GM19043 (cell line): ENCODE data around the gene ZNF766.
A peak's percentile ranks its signal among the peaks of the same experiment; 100 is the strongest.
"Not testable (repeated sequence)": the region's sequence is repeated elsewhere in the genome, so short reads cannot be mapped to it uniquely, and the experiment has no call there.

Source experiments
- ATAC-seq: cut with Tn5 transposase; IDR thresholded peaks from one replicate; pipeline ENCODE4 v1.9.1; 2021; ENCODE audit warnings: low read depth; ENCODE audit not compliant: unreplicated experiment

ZNF766 gene

GRCh38 chr19:52274191-52274590 lies 4.8 kb downstream of the ZNF766 start:
- no peak for ATAC-seq

GRCh38 chr19:52275988-52276387 lies 6.6 kb downstream of the ZNF766 start:
- ATAC-seq: no peak

DNA sequence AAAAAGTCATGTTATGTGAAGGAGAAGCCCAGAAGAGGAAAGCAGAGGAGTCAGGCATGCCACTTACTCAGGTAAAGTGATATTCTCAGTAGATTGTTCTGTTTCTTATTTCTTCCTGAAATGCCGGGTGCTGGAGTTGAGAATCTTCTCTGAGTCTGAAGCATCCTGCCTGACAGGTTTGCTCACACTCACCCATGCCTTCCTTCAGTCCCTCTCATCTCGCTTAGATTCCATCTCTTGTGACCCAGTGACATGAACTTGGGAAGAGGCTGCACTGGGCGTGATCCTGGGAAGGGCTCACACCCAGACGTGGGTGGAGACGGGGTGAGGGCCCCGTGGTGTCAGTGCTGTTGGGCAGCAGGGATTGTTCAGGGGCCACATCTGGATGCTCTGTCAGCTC lies 8.1 kb downstream of the ZNF766 start:
- ATAC-seq: no peak

DNA sequence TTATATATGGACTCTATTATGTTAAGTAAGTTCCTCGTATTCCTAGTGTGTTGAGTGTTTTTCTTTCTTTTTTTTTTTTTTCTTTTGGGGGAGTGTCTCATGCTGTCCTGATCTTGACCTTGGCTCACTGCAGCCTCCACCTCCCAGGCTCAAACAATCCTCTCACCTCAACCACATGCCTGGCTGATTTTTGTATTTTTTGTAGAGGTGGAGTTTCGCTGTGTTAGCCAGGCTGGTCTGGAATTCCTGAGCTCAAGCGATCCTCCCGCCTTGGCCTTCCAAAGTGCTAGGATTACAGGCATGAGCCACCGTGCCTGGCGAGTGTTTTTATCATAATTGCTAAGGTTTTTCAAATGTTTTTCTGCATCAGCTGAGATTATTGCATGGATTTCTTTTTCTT lies 16.9 kb downstream of the ZNF766 start:
- no peak for ATAC-seq

DNA sequence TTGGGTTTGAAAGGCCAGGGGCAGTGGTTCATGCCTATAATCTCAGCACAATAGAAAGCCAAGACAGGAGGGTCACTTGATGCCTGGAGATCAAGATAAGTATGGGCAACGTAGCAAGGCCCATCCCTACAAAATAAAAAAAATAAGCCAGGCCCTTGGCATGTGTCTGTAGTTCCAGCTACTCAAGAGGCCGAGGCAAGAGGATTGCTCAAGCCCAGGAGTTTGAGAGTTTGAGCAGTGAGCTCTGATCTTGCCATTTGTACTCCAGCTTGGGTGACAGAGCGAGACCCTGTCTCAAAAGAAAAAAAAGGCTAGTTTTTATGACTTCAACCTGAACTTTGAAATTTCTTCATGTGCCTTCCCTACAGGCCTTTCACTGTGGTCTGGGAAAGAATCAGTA lies 22.4 kb downstream of the ZNF766 start:
- no peak for ATAC-seq

DNA sequence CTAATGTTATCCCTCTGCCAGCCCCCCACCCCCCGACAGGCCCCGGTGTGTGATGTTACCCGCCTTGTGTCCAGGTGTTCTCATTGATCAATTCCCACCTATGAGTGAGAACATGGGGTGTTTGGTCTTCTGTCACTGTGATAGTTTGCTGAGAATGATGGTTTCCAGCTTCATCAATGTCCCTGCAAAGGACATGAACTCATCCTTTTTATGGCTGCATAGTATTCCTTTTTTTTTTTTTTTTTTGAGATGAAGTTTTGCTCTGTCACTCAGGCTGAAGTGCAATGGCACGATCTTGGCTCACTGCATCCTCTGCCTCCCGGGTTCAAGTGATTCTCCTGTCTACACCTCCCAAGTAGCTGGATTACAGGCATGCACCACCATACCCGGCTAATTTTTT lies 23.6 kb downstream of the ZNF766 start:
- not testable (repeated sequence) for ATAC-seq

- no peak for ATAC-seq
These were observed 27.0 kb downstream of the ZNF766 start for GRCh38 chr19:52296400-52296772.

DNA sequence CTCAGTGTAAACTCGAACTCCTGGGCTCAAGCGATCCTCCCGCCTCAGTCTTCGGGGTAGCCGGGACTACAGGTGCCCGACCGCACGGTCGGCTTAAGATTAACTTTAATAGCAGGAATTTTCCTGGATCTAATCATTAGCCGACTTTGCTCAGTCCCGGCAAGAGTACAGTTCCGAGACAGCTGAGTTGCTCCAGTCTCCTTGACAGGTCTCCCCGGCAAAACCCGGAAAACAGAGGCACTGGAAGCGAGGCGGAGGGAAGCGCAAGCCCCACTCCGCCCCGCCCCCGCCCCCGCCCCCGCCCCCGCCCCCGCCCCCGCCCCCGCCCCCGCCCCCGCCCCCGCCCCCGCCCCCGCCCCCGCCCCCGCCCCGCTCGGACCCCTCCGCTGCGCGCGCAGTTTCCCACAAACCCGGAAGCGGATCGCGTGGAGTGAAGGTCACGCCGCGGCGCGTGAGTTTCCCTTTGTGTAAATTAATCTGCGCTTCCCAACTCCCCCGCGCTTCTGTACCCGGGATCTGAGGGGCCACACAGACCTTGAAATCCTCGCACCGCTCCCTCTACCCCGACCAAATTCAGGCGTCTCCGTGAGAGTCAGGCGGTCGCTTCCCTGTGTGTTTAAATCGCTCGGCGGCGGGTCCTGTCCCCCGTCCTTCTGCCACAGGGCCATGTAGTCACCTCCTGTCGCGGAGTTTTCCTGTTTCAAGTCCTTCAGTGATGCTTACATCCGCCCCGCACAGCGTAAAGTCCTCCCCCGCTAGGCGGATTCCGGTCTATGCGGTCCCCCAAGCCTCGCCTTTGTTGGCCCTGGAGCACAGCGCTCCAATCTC lies 27.6 kb downstream of the ZNF766 start, which contains the start of gene ZNF480:
TSS of gene ZNF480 (plus strand) at position 397 of the 828 bp plus-strand sequence. CDS start 3,244 bp downstream, outside the sequence.
- ATAC-seq: no peak

DNA sequence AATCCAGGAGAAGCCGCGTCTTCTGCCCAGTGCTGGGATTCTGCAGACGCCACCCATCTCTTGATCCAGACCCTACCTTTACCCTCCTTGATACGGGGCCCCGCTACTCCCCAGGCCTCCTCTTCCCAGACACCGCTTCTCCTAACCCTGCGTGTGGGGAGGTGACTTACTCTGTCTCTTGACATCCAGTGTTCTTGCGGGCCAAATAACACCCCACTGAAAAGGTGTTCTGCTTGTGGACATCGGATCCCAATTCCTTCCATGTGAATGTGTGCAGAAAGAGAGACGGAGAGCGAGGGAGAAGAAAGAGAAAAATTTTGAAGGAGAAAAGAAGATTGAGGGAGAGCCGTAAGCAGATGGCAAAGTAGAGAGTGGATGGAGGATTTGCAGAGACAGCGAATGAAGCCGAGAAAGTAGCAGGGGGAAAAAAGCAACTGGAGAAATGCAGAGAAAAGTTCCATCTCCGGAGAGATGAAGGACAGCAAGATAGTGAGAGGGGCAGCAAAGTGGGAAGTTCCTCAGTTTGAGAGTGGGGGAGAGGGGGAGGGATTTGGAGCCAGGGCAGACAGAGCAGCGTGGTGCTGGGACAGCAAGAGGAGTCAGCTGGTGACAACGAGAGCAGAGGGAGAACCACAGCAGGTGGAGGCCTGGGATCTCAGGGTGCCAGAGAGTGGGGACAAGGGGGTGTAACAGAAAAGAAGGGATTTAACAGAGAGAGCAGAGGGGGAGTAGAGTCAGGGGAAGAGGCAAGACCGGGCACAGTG lies 28.4 kb downstream of the ZNF766 start:
- ATAC-seq: no peak

DNA sequence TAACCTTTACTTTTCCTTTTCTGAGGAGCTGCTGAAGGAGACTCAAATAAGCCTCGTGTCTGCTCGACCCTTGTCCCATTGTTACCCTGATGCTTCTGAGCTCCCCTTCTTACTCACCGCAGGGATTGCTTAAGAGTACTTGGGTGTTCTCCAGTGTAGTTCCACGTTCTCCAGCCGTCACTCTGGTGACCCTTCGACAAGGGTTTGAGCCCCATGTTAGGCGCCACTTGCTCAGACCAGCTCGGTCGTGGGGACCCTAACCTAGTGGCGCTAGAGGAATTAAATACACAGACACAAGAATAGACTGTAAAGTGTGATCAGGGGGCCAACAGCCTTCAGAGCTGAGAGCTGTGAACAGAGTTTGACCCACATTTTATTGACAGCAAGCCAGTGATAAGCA lies 37.9 kb downstream of the ZNF766 start:
- ATAC-seq: no peak

- no peak for ATAC-seq
These were observed 53.0 kb downstream of the ZNF766 start for GRCh38 chr19:52322429-52322828.

GRCh38 chr19:52331757-52332156 lies 62.4 kb downstream of the ZNF766 start:
- no peak for ATAC-seq

DNA sequence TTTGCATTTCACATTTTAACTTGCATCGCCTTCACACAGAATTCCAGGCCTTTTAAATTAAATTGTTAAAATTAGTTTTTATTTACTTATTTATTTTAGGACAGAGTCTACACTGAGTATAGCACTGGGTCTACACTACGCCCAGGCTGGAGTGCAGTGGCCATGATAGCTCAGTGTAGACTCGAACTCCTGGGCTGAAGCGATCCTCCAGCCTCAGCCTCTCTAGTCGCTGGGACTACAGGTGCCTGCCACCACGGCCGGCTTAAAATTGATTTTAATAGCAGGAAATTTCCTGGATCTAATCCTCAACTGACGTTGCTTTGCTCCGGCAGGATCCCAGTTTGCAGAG lies 66.4 kb downstream of the ZNF766 start:
- no peak for ATAC-seq

GRCh38 chr19:52336117-52336790 lies 66.9 kb downstream of the ZNF766 start, which contains the start of gene ZNF610:
Gene ZNF610, plus strand, starts transcription at chr19:52336243. Its CDS starts 12,930 bp downstream, at chr19:52349173.
- peak; percentile 45 for ATAC-seq

GRCh38 chr19:52336791-52337381 lies 67.5 kb downstream of the ZNF766 start:
- no peak for ATAC-seq

DNA sequence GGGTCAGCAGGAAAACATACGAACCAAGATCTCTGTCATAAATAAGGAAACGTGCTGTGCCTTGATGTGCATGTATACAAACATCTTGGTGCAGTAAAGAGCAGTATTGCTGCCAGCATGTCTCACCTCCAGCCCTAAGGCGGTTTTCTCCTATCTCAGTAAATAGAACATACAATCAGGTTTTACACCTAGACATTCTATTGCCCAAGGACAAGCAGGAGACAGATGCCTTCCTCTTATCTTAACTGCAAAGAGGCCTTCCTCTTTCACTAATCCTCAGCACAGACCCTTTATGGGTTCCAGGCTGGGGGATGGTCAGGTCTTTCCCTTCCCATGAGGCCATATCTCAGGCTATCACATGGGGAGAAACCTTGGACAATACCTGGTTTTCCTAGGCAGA lies 69.6 kb downstream of the ZNF766 start:
- ATAC-seq: not testable (repeated sequence)

- no peak for ATAC-seq
These were observed 74.2 kb downstream of the ZNF766 start for GRCh38 chr19:52343548-52343947.

- no peak for ATAC-seq
These were observed 75.8 kb downstream of the ZNF766 start for GRCh38 chr19:52345162-52345561.
